Measurements from ENCODE around the gene RBP2.

Gene RBP2

GRCh38 chr3:139476348-139476747 lies at the start of gene RBP2:
RBP2 (minus strand) TSS chr3:139476516; CDS start chr3:139476459, 57 bp downstream.
- Histone ChIP-seq H3K36me3 (ENCODE audit: low read length) (no peaks in the 10 kb centered on the region), H3K4me3 (ENCODE audit: insufficient read depth, low read length, poor library complexity, severe bottlenecking) (no peak within 1 kb of the TSS), H3K79me2 (ENCODE audit: insufficient read depth, low read length) (no peaks in the 10 kb centered on the region), H3K27me3 (ENCODE audit: low read length) (no peaks in the 10 kb centered on the region), H3K4me2 (ENCODE audit: low read depth, low read length, poor library complexity, severe bottlenecking) (no peak within 1 kb of the TSS), H3K9me2 (replicated peaks; ENCODE audit: insufficient read depth, low read length) (no peaks in the 10 kb centered on the region), H3K9me3 (ENCODE audit: insufficient read depth, low read length) (no peaks in the 10 kb centered on the region), H2AFZ (ENCODE audit: low read depth, low read length, severe bottlenecking) (no peak within 1 kb of the TSS), H3K27ac (ENCODE audit: low read depth, low read length) (no peak within 1 kb of the TSS), H3F3A (ENCODE audit: insufficient read depth) (no peaks in the 10 kb centered on the region), H4K20me1 (ENCODE audit: low read depth, low read length) (no peaks in the 10 kb centered on the region), H3K9ac (ENCODE audit: low read length) (no peak within 1 kb of the TSS)
- TF ChIP-seq EZH2phosphoT487 (conservative IDR thresholded peaks at IDR 0.05; ENCODE audit: low read length) (no peak), CTCF (IDR thresholded peaks at IDR 0.05; ENCODE audit: insufficient read depth, low read length, poor library complexity, severe bottlenecking) (no peak)

GRCh38 chr3:139524841-139525636 lies 48.7 kb upstream of the RBP2 start:
- Histone ChIP-seq H4K20me1 (ENCODE audit: low read depth, low read length) (no peaks in the 10 kb centered on the region), H3F3A (ENCODE audit: insufficient read depth) (no peaks in the 10 kb centered on the region), H3K27ac (ENCODE audit: low read depth, low read length) (no peak overlapping the region), H3K9me2 (replicated peaks; ENCODE audit: insufficient read depth, low read length) (no peaks in the 10 kb centered on the region), H3K9me3 (ENCODE audit: insufficient read depth, low read length) (no peaks in the 10 kb centered on the region), H3K27me3 (ENCODE audit: low read length) (no peaks in the 10 kb centered on the region), H3K79me2 (ENCODE audit: insufficient read depth, low read length) (no peaks in the 10 kb centered on the region), H3K4me2 (ENCODE audit: low read depth, low read length, poor library complexity, severe bottlenecking) (no peak overlapping the region), H3K9ac (ENCODE audit: low read length) (no peak overlapping the region), H3K36me3 (ENCODE audit: low read length) (no peaks in the 10 kb centered on the region), H3K4me3 (ENCODE audit: insufficient read depth, low read length, poor library complexity, severe bottlenecking) (no peak overlapping the region), H2AFZ (ENCODE audit: low read depth, low read length, severe bottlenecking) (no peak overlapping the region)
- TF ChIP-seq EZH2phosphoT487 (conservative IDR thresholded peaks at IDR 0.05; ENCODE audit: low read length) (no peak), CTCF (IDR thresholded peaks at IDR 0.05; ENCODE audit: insufficient read depth, low read length, poor library complexity, severe bottlenecking) (no peak)

GRCh38 chr3:139523718-139524117 lies 47.4 kb upstream of the RBP2 start:
- no peaks in the 10 kb centered on the region for H3K9me2 ChIP-seq (replicated peaks; ENCODE audit: insufficient read depth, low read length)
- no peak overlapping the region for H3K9ac ChIP-seq (ENCODE audit: low read length)
- no peak overlapping the region for H3K4me3 ChIP-seq (ENCODE audit: insufficient read depth, low read length, poor library complexity, severe bottlenecking)
- no peaks in the 10 kb centered on the region for H3F3A ChIP-seq (ENCODE audit: insufficient read depth)
- H3K27me3 ChIP-seq (ENCODE audit: low read length): no peaks in the 10 kb centered on the region
- H4K20me1 ChIP-seq (ENCODE audit: low read depth, low read length): no peaks in the 10 kb centered on the region
- H3K27ac ChIP-seq (ENCODE audit: low read depth, low read length): no peak overlapping the region
- H2AFZ ChIP-seq (ENCODE audit: low read depth, low read length, severe bottlenecking): no peak overlapping the region
- no peaks in the 10 kb centered on the region for H3K79me2 ChIP-seq (ENCODE audit: insufficient read depth, low read length)
- no peaks in the 10 kb centered on the region for H3K9me3 ChIP-seq (ENCODE audit: insufficient read depth, low read length)
- TF ChIP-seq EZH2phosphoT487 (conservative IDR thresholded peaks at IDR 0.05; ENCODE audit: low read length) (no peak), CTCF (IDR thresholded peaks at IDR 0.05; ENCODE audit: insufficient read depth, low read length, poor library complexity, severe bottlenecking) (no peak)
- no peaks in the 10 kb centered on the region for H3K36me3 ChIP-seq (ENCODE audit: low read length)
- H3K4me2 ChIP-seq (ENCODE audit: low read depth, low read length, poor library complexity, severe bottlenecking): no peak overlapping the region
